ENCODE data around the gene RASGRP2. TPM values are rescaled to one million over a fixed set of nuclear protein-coding genes. Genes with fewer than 3 reads are reported as not detected.
"Not testable (repeated sequence)": the region's sequence is repeated elsewhere in the genome, so short reads cannot be mapped to it uniquely, and the experiment has no call there.

RASGRP2 gene
- total and polyA plus RNA-seq, 11 donors = 16.2 to 78.9 (median 28.1) TPM

DNA sequence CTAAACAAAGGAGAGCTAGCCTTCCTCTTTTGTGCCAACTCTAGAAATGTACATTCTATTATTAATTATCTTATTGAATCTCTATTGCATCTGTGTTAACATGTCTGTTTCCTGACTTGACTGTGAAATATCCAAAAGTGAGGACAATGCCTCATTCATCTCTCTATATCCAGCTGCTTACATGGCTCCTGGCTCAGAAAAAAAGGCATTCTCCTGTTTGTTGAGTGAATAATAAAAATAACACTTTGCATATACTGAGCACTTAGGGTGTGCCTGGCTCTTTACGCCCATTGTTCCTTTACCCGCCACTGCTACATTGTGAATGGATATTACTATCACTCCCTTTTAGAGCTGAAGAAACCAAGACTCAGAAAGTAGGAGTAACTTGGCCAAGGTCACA, 40.9 kb downstream of the RASGRP2 start:
- WGBS, 4 donors = 84 to 96% (median 91%) methylated on average over 2 of the region's 2 CpGs
- Histone ChIP-seq H3K4me3 (no peak overlapping the region), H3K27me3 (peaks cover 0 to 40% (median 9%) of the 10 kb centered on the region in 9 donors), H3K4me1 (no peaks in the 10 kb centered on the region), H3K9me3 (no peaks in the 10 kb centered on the region), H3K27ac (no peak overlapping the region), H3K36me3 (no peaks in the 10 kb centered on the region)
- DNase-seq = no peak
- ATAC-seq = no peak
- TF ChIP-seq, protein P1, sequence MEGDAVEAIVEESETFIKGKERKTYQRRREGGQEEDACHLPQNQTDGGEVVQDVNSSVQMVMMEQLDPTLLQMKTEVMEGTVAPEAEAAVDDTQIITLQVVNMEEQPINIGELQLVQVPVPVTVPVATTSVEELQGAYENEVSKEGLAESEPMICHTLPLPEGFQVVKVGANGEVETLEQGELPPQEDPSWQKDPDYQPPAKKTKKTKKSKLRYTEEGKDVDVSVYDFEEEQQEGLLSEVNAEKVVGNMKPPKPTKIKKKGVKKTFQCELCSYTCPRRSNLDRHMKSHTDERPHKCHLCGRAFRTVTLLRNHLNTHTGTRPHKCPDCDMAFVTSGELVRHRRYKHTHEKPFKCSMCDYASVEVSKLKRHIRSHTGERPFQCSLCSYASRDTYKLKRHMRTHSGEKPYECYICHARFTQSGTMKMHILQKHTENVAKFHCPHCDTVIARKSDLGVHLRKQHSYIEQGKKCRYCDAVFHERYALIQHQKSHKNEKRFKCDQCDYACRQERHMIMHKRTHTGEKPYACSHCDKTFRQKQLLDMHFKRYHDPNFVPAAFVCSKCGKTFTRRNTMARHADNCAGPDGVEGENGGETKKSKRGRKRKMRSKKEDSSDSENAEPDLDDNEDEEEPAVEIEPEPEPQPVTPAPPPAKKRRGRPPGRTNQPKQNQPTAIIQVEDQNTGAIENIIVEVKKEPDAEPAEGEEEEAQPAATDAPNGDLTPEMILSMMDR (IDR thresholded peaks at IDR 0.05) = no peak
- TF ChIP-seq POLR2A (IDR thresholded peaks at IDR 0.05) = no peak
- intact Hi-C loops (cut with DNase I) = no loop called here

GRCh38 chr11:64701956-64702355, 42.0 kb downstream of the RASGRP2 start:
- H3K9me3 ChIP-seq; intact Hi-C loops (cut with DNase I); H3K4me3 ChIP-seq; H3K27ac ChIP-seq; H3K36me3 ChIP-seq; H3K4me1 ChIP-seq; ATAC-seq: not testable (repeated sequence)
- 91 to 98% (median 94%) methylated on average over 7 to 27 of the region's 29 CpGs for WGBS, 4 donors
- peaks cover 0 to 32% (median 9%) of the 10 kb centered on the region in 9 donors for H3K27me3 ChIP-seq
- DNase-seq = peak in 1 of 5 donors; percentile 14

- 78 to 89% (median 80%) methylated on average over 1 of the region's 1 CpG for WGBS, 4 donors
- TF ChIP-seq, protein P1 (IDR thresholded peaks at IDR 0.05) = no peak
- no peak for TF ChIP-seq POLR2A (IDR thresholded peaks at IDR 0.05)
- no peaks in the 10 kb centered on the region for H3K9me3 ChIP-seq
These were observed 45.5 kb downstream of the RASGRP2 start for GRCh38 chr11:64698427-64698826.

DNA sequence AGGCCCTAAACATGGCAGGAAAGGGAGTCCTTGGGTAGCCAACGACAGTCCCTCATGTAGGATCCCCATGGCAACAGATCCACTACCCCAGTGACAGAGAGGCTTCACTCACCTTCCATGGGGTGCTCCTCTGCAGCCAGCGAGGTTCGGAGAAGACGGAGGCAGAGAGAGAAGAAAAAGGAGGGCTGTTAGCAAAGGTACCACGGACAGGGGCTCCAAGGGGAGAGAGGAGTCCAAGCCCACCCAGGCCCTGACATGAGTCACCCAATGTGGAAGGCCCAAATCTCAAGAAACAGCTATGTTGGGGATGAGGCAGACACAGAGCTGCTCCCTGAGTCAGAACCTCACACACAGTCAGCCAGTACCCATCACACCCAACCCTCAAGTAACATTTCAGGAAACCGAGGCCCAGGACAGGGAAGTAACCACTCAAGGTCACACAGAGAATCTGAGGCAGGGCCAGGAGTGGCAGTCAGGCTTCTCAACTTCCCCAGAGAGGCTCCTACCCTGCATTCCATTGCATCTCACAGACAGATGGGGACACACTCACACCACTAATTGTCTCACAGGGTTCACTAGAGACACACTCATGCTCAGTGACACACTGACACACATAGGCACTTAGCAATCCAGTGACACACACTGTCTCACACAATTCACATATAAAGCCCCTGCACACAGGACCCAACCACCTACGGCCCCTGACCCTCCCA, 46.1 kb downstream of the RASGRP2 start:
- Histone ChIP-seq H3K27ac (no peak overlapping the region), H3K36me3 (no peaks in the 10 kb centered on the region), H3K4me3 (no peak overlapping the region), H3K9me3 (no peaks in the 10 kb centered on the region), H3K4me1 (no peaks in the 10 kb centered on the region), H3K27me3 (peaks cover 0 to 23% (median 10%) of the 10 kb centered on the region in 9 donors)
- intact Hi-C loops (cut with DNase I) = no loop called here
- DNase-seq (peak in 1 of 5 donors; percentile 17), ATAC-seq (no peak)
- 77 to 91% (median 86%) methylated on average over 7 of the region's 7 CpGs for WGBS, 4 donors
- TF ChIP-seq, protein P1 (IDR thresholded peaks at IDR 0.05) = no peak
- TF ChIP-seq POLR2A (IDR thresholded peaks at IDR 0.05) = no peak

More at GRCh38 chr11:64698427-64698826, 45.5 kb downstream of the RASGRP2 start:
- no peak overlapping the region for H3K27ac ChIP-seq
- no peak overlapping the region for H3K4me3 ChIP-seq
- ATAC-seq (no peak), DNase-seq (no peak)
- H3K36me3 ChIP-seq = no peaks in the 10 kb centered on the region
- peaks cover 0 to 21% (median 10%) of the 10 kb centered on the region in 9 donors for H3K27me3 ChIP-seq
- intact Hi-C loops (cut with DNase I) = no loop called here
- H3K4me1 ChIP-seq = no peaks in the 10 kb centered on the region
